Endometrial microvascular endothelial cells (primary cell): ENCODE results near the gene RAPGEF6. TPM values are rescaled to one million over a fixed set of nuclear protein-coding genes. Genes with fewer than 3 reads are reported as not detected.
"Not testable (repeated sequence)": the region's sequence is repeated elsewhere in the genome, so short reads cannot be mapped to it uniquely, and the experiment has no call there.

Source experiments
- in situ Hi-C: cut with HindIII; loops from 2 replicates; pipeline ENCODE4 v1.10.0; 2017; ENCODE audit warnings: low sequenced_read_pairs, low pct_unique_long_range_greater_than_20kb; ENCODE audit errors: inconsistent ontology term
- total RNA-seq: library from RNA; depleted of rRNA; stranded (reverse); fragments of >200 nt; gene quantifications from one replicate; pipeline ENCODE4 v1.2.3, GENCODE V29; 2015; ENCODE audit errors: inconsistent ontology term

Gene RAPGEF6
- total RNA-seq, 1 donor from 2014 or later: 7.7 TPM

GRCh38 chr5:131523500-131524185 lies 111.4 kb downstream of the RAPGEF6 start:
- in situ Hi-C loops: no loop called here

DNA sequence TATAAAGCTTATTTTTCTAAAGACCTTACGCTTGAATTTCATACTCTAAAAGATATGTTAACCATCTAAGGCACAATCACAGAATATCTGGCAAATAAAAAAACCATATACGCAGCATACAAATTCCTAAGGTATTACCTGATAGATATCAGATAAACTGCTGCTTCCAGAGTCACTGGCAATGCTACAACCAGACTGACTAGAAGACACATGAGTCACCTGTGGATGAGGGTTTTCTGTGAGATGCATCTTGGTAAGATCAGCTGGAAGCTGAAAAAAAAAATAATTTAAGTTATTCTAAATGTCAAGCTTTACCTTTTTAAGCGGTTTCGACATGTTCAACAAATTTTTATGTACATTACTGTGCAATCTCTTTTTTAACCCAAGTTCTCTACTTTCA lies 113.8 kb downstream of the RAPGEF6 start:
- in situ Hi-C loops: no loop called here

GRCh38 chr5:131515348-131515747 lies 119.7 kb downstream of the RAPGEF6 start:
- in situ Hi-C loops: no loop called here

GRCh38 chr5:131514316-131515283 lies 120.4 kb downstream of the RAPGEF6 start:
- in situ Hi-C loops: no loop called here

DNA sequence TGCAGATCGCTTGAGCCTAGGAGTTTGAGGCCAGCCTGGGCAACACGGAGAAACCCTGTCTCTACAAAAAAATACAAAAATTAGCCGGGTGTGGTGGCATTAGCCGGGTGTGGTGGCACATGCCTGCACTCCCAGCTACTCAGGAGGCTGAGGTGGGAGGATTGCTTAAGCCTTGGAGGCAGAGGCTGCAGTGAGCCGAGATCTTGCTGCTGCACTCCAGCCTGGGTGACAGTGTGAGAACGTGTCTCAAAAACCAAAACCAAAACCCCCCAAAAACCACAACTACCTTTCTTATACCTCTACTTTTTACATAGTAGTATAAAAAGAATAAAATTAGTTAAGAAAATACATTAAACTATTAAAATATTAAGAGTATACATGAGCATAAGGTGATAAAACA lies 121.2 kb downstream of the RAPGEF6 start:
- in situ Hi-C loops: no loop called here

- in situ Hi-C loops: no loop called here
Measured at GRCh38 chr5:131511934-131512333, 123.1 kb downstream of the RAPGEF6 start.

DNA sequence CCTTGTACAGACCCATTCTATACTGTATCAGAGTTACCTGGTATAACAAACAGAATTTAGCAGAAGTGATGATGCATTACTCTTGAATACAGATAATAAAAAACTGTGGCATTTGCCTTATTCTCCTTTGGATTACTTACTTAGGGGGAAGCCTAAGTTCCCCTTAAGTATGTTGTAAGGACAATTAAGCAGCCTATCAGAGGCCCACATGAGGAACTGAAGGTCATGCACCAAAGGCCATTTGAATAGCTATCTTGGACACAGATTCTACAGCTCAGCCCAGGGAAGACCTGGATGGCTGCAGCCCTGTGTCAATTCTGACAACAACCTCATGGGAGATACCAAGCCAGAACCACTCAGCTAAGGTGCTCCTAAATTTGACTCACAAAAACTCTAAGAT lies 125.2 kb downstream of the RAPGEF6 start:
- in situ Hi-C loops: no loop called here

DNA sequence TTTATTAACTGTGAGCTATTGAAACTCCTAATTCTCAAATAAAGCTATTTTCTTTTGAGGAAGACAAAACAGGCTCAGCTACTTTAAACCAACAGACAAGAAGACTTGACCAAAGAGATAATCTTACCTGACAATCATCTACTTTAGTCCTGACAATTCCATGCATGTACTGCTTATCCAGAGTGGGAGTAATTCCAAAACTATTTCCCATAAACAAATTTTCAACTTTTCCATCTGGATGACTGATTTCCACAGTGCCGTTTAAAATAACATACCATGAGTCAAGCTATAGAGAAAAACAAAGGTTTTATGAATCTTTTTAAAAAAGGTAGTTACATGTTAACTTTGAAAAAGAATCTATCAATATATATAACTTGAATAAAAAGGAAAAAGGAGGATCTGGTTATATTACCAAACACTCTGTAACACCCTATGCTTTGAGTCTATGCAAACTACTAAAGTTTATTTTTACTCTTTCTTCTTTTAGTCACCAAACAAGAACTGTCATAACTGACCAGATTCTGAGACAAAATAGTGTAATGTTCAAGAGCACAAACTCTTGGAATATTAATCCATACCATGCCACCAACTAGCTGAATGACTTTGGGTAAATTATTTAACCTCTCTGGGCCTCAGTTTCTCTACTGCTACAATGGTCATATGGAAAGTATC lies 129.7 kb downstream of the RAPGEF6 start:
- in situ Hi-C loops: no loop called here

DNA sequence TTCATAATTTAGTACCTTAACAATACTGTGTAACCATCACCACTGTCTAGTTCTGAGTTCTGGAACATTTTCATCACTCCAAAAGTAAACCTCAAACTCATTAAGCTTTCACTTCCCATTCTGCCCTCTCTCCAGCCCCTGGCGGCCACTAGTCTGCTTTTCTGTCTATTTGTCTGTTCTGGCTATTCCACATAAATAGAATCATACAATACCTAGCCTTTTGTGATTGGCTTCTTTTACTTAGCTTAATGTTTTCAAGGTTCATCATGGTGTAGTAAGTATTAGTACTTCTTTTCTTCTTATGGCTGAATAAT lies 138.7 kb downstream of the RAPGEF6 start:
- in situ Hi-C loops: no loop called here

- in situ Hi-C loops: no loop called here
Measured at GRCh38 chr5:131495536-131496399, 139.3 kb downstream of the RAPGEF6 start.

DNA sequence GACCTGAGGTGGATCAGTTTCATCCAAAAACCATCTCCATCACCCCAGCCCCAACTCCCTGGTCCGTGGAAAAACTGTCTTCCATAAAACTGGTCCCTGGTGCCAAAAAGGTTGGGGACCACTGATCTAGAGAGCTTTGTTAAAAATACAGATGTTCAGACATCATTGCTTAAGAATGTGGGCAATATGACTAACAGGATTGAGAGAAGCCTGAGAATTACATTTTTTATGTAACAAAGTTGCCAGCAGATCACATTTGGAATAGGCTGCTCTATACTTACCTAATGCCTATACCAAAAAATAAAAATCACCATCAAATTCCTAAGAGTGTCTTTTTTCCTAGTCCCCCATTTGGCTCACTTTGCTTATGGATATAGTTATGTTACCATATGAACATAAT lies 143.3 kb downstream of the RAPGEF6 start:
- in situ Hi-C loops: no loop called here

DNA sequence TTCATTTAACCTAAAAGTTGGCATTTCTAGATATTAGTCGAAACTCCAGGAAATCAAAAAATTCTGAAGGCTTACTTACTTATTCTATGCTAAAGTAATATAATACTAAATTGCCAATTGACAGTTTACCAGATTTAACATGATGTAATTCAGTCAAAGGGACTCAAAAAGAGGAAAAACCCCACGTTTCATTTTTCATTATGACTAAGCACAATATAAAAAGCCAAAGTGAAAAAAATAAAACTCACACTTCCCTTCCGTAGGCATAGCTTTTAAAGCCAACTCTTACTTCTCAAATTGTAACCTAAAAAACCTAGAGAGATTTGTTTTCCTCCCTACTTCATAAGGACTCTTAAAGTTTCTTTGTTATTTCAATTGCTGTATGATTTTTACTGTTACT lies 146.6 kb downstream of the RAPGEF6 start:
- in situ Hi-C loops: no loop called here

- in situ Hi-C loops: not testable (repeated sequence)
Measured at GRCh38 chr5:131487371-131487770, 147.7 kb downstream of the RAPGEF6 start.

DNA sequence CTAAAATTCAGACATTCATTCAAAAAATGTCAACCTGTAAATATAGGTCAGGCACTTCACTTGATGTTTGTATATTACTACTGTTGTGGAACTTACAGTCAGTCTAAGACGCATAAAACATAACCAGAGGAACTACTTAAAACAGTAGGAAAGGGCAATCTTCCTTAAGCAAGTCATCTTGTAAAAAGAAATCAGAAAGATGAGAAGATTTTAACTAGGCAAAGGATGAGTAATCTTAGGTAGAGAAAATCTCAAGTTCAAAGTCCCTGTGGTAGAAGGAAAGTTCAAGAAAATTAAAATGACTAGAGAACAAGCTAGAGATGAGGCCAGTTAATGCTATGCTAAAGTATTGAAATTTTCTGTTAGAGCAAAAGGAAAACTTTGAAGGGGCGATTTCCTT lies 152.4 kb downstream of the RAPGEF6 start:
- in situ Hi-C loops: no loop called here

DNA sequence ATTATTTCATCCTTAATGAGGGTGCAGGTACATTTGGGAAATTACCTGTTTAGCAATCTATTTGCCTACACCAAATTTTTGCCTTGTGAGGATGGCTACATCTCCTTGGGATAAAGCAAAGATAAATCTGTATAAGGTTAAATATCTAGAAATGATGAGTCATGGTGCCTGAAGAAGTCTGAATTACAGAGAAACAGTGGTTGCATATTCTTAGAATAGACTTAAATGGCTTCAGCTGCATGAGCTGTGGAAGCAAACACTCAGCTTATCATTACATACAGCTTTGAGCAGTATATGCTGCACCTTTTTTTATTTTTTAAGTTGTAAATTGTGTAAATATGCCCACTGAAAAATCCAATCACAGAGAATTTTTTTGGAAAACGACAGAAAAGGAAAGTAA lies 153.5 kb downstream of the RAPGEF6 start:
- in situ Hi-C loops: no loop called here

DNA sequence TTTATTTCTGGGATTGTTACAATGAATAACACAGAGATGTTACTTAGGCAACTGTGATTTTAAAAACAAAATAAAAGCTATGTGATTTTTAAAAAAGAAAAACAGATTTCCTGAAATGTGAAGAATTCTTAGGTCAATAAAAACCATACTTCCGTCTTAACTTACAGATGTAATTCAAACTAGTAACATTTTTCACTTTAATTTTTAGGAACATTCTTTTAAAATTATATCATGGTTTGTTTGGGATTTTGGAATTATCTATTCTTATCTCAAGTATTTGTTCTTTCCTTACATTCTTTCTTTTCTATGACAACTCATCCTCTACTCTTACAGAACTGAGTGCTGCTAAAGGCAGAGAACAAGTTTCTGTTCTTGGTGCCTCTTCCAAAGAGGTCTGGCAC lies 159.5 kb downstream of the RAPGEF6 start:
- in situ Hi-C loops: no loop called here

GRCh38 chr5:131473731-131474130 lies 161.3 kb downstream of the RAPGEF6 start:
- in situ Hi-C loops: no loop called here

- in situ Hi-C loops: no loop called here
Measured at GRCh38 chr5:131466171-131466766, 168.8 kb downstream of the RAPGEF6 start.

DNA sequence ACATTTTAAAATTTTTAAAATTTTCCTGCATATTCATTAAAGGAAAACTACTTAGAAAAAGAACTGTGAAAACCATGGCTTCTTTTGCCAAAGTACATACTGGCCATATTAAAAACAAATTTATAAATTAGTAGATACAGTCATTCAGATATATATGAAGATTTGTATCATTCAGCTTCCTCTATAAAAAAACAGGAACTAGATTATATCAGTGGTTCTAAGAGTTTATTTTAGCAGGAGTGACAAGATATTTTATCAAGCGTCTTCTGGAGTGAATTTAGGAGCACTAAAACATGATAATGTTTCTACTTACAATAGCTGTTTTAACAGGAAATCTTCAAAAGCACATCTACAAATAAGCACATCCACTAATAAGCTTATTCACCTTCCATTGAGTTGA lies 171.4 kb downstream of the RAPGEF6 start:
- in situ Hi-C loops: no loop called here
